Transverse colon (tissue), 3 donors: ENCODE data around the gene ZNF335.

ENCODE experiments used
- EP300 ChIP-seq: sonication (generic); formaldehyde crosslinking; IDR thresholded peaks from one replicate; pipeline ENCODE4 v1.6.1; 2017; ENCODE audit warnings: antibody characterized with exemption, low read depth
- POLR2A ChIP-seq: fragments of 450-650 bp; IDR thresholded peaks from one replicate; pipeline ENCODE4 v1.6.1; 2016; ENCODE audit warnings: antibody characterized with exemption, mild to moderate bottlenecking, moderate library complexity
- POLR2AphosphoS5 ChIP-seq, 3 donors: sonication (generic); formaldehyde crosslinking; IDR thresholded peaks; one replicate each; pipeline ENCODE4 v1.6.1; 2016; ENCODE audit warnings: antibody characterized with exemption in 3 of 3

- TF ChIP-seq POLR2AphosphoS5 (IDR thresholded peaks at IDR 0.05) (no peak), POLR2A (no peak), EP300 (no peak)
These were observed 8.7 kb downstream of the ZNF335 start for GRCh38 chr20:45963059-45964005.
